ENCODE results near the gene PIK3CB.

GRCh38 chr3:138657508-138657907 is 177.2 kb downstream of the PIK3CB start:
- TF ChIP-seq CTCF (IDR thresholded peaks at IDR 0.05) (no peak), EP300 (IDR thresholded peaks at IDR 0.05) (no peak)
